ENCODE data around the gene POLRMT. TPM values are rescaled to one million over a fixed set of nuclear protein-coding genes. Genes with fewer than 3 reads are reported as not detected.

Gene POLRMT
- 10 to 100 TPM; 28.2 to 73.5 (median 51.5) TPM for total RNA-seq

GRCh38 chr19:633068-633785 lies at the start of gene POLRMT:
TSS of gene POLRMT (minus strand) at chr19:633537. CDS start at chr19:633512, 25 bp downstream.
- H3K4me1 ChIP-seq = peaks cover 0 to 37% (median 18%) of the 10 kb centered on the region in 4 donors
- TF ChIP-seq EP300 (IDR thresholded peaks at IDR 0.05) = peak; percentile 77 to 81
- TF ChIP-seq CTCF (IDR thresholded peaks at IDR 0.05) = peak in 2 of 5 experiments; percentile 44 to 48
- TF ChIP-seq POLR2A (IDR thresholded peaks at IDR 0.05) = peak in 1 of 2 donors; percentile 52
- H3K27ac ChIP-seq = peak within 1 kb of the TSS; percentile 56 to 85 (median 78)
- no peaks in the 10 kb centered on the region for H3K9me3 ChIP-seq
- peak; percentile 98 for DNase-seq (ENCODE audit: low spot score in 2 of 2)
- H3K27me3 ChIP-seq = no peaks in the 10 kb centered on the region
- H3K4me3 ChIP-seq = peak within 1 kb of the TSS; percentile 71 to 95 (median 88)
- H3K36me3 ChIP-seq = peaks cover 0 to 31% (median 5%) of the 10 kb centered on the region in 3 donors
- WGBS, 2 donors = 1% methylated on average over 37 to 45 of the region's 67 CpGs

- H3K27me3 ChIP-seq = no peaks in the 10 kb centered on the region
- no peaks in the 10 kb centered on the region for H3K9me3 ChIP-seq
- WGBS, 2 donors = 82 to 84% methylated on average over 9 to 11 of the region's 25 CpGs
- no peak overlapping the region for H3K4me3 ChIP-seq
- H3K36me3 ChIP-seq = peaks cover 0 to 20% (median 0%) of the 10 kb centered on the region in 3 donors
- no peak for DNase-seq (ENCODE audit: low spot score in 2 of 2)
- peak overlapping the region in 1 of 4 donors; percentile 9 for H3K27ac ChIP-seq
- peaks cover 0 to 35% (median 19%) of the 10 kb centered on the region in 4 donors for H3K4me1 ChIP-seq
- no peak for TF ChIP-seq CTCF (IDR thresholded peaks at IDR 0.05)
- no peak for TF ChIP-seq EP300 (IDR thresholded peaks at IDR 0.05)
- TF ChIP-seq POLR2A (IDR thresholded peaks at IDR 0.05) = no peak
Measured at GRCh38 chr19:682678-683320, 49.5 kb upstream of the POLRMT start.

GRCh38 chr19:681029-682019 lies 48.0 kb upstream of the POLRMT start:
- Histone ChIP-seq H3K4me1 (peaks cover 0 to 48% (median 21%) of the 10 kb centered on the region in 4 donors), H3K9me3 (no peaks in the 10 kb centered on the region), H3K27me3 (no peaks in the 10 kb centered on the region), H3K36me3 (peaks cover 0 to 20% (median 0%) of the 10 kb centered on the region in 3 donors), H3K4me3 (peak overlapping the region in 3 of 4 donors; percentile 20 to 90 (median 68)), H3K27ac (peak overlapping the region; percentile 94 to 99 (median 98))
- peak in 1 of 2 donors; percentile 91 for DNase-seq (ENCODE audit: low spot score in 2 of 2)
- 70 to 74% methylated on average over 35 to 46 of the region's 54 CpGs for WGBS, 2 donors
- TF ChIP-seq POLR2A (IDR thresholded peaks at IDR 0.05) = no peak
- TF ChIP-seq EP300 (IDR thresholded peaks at IDR 0.05) = no peak
- no peak for TF ChIP-seq CTCF (IDR thresholded peaks at IDR 0.05)

GRCh38 chr19:680287-681028 lies 47.1 kb upstream of the POLRMT start:
- Histone ChIP-seq H3K4me1 (peaks cover 0 to 50% (median 27%) of the 10 kb centered on the region in 4 donors), H3K36me3 (peaks cover 0 to 20% (median 0%) of the 10 kb centered on the region in 3 donors), H3K4me3 (peak overlapping the region; percentile 60 to 90 (median 74)), H3K9me3 (no peaks in the 10 kb centered on the region), H3K27ac (peak overlapping the region; percentile 94 to 99 (median 99)), H3K27me3 (no peaks in the 10 kb centered on the region)
- peak; percentile 99 to 100 for DNase-seq (ENCODE audit: low spot score in 2 of 2)
- TF ChIP-seq POLR2A (IDR thresholded peaks at IDR 0.05) (peak; percentile 87 to 95), EP300 (IDR thresholded peaks at IDR 0.05) (peak; percentile 66 to 80), CTCF (IDR thresholded peaks at IDR 0.05) (peak; percentile 47 to 86 (median 71))
- WGBS, 2 donors = 0% methylated on average over 14 to 16 of the region's 70 CpGs
